Left lobe of liver (tissue), 2 donors: ENCODE results near the gene SMYD3. TPM values are rescaled to one million over a fixed set of nuclear protein-coding genes. Genes with fewer than 3 reads are reported as not detected.
A peak's percentile ranks its signal among the peaks of the same experiment; 100 is the strongest.

ENCODE experiments used
- ATAC-seq: fragments of 200-7000 bp; cut with Tn5 transposase; one replicate; pipeline ENCODE4 v1.9.1; 2020; ENCODE audit warnings: mild to moderate bottlenecking, moderate library complexity
- DNase-seq: peaks from one replicate; pipeline ENCODE4 v3.0.0-alpha.2; 2020; ENCODE audit warnings: low spot score
- total RNA-seq: library from RNA; stranded (reverse); gene quantifications from one replicate; pipeline ENCODE4 v1.2.1, GENCODE V29; 2021
- donor health status: DM: no; HTN: no; CAD: no; lungs with moderate emphysema.
- donor health status: DM: no; HTN: yes; CAD: no.

The SMYD3 gene
- total RNA-seq, 1 donor from 2014 or later = 6.7 TPM

DNA sequence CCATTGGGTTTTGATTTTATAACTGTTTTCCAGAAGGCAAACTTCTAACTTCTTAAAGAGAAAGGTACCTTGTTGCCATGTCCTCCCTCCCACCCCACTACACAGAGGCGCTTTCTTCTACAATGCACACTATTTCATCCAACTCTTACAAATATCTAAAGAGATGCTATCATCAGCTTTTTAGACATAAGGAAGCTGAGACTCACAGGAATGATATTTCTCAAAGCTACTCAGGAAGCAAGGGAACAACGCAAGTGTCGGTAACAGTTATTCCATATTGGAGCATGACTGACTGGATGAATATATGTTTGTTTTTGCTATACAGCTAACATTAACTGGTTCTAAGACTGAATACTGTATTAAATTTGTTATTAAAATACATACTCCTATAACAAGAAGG is 318.0 kb downstream of the SMYD3 start:
- DNase-seq (no peak), ATAC-seq (no peak)

DNA sequence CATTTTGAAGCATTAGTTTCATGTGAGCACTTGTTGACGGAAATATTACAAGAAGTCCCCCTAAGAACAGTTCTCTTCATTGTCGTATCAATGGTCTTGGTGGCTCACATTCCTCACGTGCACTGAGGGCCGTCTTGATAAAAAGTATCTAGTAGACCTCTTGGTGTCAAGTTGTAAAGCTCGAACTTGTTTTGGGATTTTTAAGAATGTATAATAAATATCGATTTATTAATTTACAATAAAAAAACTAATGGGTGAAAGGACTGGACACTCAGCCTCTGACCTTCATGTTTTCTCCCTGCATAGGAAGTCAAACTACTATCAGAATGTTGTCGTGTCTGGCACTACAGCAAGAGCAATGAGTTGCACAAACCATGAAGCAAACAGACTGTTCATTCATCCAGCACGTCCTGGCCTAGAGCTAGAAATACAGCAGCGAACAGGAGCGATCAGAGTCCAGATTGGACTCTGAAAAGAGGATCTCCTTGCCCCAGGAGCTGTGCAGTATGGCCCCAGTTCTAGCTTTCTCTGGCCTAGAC is 319.2 kb downstream of the SMYD3 start:
- ATAC-seq (peak; percentile 24), DNase-seq (no peak)

DNA sequence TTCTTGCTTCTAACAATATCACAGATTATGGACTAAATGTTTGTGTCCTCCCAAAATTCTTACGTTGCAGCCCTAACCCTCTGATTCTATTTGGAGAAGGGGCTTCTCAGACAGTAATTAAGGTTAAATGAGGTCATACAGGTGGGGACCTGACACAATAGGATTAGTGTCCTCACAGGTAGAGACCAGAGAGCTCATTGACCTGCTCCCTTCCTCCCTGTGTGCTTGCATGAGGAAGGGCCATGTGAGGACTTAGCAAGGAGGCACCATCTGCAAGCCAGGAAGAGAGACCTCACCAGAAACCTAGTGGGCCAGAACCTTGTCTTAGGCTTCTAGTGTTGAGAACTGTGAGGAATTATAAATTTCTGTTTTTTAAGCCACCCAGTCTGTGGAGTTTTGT is 322.6 kb downstream of the SMYD3 start:
- ATAC-seq = no peak
- DNase-seq = no peak

DNA sequence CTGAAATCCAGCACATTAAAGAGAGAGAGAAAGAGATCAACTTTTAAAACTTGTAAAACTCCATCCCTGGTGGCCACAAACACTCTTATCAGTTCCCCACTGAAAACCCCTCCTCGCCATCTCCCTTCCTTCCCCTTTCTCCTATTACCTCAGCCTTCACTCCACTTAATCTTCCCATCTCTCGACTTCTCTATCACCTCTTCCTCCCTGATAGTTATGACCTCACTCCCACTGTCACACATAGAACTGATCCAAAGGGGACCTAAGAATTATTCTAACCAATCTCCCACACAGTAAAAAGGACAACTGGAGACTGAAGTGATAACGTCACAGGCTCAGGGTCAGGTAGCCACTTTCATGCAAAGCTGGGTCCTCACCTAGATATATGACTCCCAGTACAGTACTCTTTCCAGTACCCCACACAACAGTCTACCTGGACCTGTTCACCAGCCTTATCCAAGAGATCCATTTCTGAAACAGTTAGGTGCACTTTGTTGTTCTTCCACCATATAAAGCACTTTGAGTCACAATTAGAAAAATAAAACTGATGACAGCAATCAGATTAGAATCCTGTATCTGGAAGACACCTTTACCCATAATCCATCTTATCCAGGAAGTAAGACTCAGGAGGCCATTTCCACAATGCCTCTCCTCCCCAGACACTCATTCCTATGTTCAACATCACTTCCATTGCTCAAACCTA is 324.8 kb downstream of the SMYD3 start:
- DNase-seq (no peak), ATAC-seq (no peak)

DNA sequence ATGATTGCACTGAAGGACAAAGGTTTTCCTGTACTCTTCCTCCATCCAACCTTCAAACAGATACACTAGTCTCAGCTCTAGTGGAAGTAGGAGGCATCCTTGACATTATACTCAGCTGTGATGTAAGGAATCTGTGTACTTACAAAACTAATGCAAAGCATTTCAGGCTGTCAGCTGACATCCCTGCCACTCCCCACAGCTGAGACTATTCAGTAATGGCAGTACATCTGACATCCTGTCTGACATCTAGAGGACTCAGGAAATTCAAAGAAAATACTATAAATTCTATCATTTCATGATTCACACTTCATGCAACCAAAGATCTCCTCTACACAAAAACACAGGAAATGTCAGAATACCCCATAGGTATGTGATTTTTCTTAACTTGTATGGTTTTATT is 325.8 kb downstream of the SMYD3 start:
- ATAC-seq = no peak

DNA sequence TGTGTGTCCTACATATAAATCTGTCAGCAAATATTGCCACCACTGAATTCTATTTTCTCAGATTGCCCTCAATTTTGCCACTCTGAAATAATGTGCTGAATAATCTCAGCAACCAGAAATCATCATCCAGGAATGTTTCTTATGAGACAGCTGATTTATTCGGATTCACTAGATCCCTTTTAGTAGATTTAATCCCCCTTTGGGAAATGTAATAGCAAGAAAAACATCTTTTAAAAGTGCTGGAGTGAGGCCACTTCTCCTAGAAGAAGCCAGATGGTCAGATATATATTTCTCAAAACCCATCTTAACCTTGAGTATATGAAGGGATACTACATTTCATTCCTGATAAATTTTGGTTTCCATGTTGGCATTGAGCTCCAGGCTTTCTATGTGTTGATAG is 327.7 kb downstream of the SMYD3 start:
- DNase-seq (no peak), ATAC-seq (no peak)

More for the DNA sequence above, 325.8 kb downstream of the SMYD3 start:
- DNase-seq = no peak

DNA sequence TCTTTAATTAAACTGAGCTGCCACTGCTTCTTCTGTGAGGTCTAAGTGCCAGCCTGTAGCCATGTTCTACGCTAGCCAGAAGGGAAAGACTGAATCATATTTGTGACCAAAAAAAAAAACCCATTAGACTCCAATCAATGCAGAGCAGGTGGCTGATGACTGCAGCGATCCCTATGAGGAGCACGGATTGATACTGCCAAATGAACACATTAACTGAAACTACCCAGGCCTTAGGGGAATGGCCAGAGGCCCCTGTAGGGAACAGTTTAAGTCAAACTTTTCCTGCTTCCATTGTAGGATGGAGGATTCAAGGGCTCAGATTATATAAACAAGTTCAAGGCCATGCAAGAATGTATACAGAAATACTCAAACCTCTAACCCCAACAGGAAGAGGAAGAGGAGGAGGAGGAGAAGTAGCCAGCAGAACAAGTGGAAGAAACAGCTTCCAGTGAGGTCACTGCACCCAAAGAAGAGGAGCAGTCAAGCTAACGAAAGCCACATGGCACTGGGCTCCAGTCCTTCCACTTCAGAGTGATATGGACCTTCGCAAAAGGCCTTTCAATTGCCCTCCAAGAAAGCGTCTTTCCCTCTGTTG is 328.3 kb downstream of the SMYD3 start:
- DNase-seq (no peak), ATAC-seq (peak; percentile 41)

DNA sequence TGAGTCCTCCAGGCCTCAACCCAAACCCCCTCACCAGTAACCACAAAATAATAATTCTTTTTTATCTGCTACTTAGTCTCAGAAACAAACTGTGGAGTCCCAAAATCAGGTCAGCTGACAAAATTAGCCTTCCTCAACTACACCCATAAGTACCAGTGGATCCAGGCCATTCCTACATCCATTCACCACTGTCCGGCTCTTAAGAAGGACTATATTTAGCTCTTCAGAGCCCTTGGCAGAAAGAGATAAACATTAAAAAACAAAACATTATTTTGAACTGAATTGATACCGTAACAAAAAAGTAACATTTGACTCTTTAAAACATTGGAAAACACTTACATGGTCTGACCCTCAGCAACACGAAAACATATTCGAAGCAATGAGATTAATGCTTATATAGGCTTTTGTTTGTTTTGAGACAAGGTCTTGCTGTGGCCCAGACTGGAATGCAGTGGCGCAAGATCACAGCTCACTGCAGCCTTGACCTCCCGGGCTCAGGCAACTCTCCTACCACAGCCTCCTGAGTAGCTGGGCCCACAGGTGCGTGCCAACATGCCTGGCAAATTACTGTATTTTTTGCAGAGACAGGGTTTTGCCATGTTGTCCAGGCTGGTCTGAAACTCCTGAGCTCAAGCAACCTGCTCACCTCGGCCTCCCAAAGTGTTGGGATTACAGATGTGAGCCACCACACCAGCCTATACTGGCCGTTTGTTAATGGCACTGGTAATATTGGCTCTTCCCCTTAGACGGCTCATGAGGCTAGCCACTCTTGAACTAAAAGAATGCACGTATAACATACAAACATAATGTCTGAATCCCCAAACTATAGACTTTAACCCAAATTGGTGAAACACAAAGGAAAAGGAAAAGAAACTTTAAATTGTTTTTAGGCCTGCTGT is 330.7 kb downstream of the SMYD3 start:
- ATAC-seq = no peak
- no peak for DNase-seq

DNA sequence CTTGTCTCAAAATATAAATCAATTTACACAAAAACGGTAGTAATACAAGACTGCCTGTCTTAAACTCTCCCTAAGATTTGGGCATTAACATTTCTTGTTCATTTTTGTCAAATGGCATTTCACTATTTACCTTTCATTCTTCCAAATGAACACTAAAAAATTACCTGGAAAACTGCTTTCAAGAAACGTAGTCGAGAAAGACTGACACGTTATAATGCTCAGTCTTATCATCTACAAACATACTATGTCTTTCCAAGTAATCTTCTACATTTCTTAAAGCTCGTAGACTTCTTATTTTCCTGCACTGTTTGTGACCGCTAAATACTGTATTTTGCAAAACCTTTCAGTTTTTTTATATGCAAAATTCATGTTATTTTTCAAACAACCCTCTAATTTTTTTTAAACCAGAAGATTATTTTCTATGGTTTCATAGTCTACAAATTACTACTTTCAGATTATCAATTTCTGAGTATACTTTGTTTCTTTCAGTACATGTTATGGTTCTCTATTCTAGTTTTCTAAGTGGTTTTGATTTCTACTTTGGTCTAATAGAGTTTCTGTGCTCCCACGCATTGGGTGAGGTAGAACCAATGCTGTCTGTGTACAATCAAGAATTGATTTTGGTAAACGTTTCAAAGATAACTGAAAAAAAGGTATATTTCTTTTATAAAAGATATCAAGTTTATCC is 336.4 kb downstream of the SMYD3 start:
- DNase-seq (no peak), ATAC-seq (no peak)

DNA sequence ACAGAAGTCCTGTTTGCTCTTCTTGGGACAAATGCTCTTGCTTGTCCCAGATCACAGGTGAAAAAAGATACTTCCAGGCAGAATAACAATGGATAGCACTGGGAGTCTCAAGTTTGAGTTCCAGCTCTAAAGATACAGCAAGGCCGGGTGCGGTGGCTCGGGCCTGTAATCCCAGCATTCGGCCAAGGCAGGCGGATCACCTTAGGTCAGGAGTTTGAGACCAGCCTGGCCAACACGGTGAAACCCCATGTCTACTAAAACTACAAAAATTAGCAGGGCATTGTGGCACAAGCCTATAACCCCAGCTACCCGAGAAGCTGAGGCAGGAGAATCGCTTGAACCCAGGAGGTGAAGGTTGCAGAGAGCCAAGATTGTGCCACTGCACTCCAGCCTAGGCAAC is 337.6 kb downstream of the SMYD3 start:
- no peak for DNase-seq
- ATAC-seq = no peak

DNA sequence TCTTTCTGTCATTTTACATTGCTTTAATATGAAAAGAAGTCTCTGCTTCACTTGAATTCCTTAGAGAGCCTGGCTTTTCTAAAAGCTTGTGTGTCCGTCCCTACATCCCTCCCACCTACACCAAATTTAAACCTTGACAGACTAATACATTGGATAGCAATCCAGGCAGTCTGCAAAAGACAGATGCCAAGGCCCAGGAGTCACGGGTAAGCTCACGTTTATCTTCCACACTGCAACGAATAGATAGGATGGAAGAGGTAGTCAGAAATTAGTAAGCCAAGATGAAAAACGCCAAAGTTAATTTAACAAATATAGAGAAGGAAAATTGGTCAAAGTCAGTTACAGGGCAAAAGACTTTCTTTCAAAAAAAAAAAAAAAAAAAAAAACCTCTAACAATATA is 338.1 kb downstream of the SMYD3 start:
- ATAC-seq = no peak
- DNase-seq = no peak

DNA sequence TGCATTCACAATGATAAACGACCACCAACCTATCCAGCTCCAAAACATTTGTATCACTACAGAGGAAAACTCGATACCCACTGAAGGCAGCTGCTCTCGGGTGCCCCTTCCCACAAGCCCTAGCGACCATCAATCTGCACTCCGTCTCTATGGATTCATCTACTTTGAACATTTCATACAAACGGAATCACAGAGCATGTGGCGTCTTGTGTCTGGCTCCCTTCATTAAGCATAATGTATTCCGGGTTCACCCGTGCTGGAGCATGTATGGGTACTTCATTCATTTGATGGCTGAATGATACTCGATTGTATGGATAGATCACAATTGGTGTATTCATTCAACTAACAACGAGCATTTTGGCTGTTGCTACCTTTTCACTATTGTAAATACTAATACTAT is 340.2 kb downstream of the SMYD3 start:
- ATAC-seq = no peak
- DNase-seq = no peak

DNA sequence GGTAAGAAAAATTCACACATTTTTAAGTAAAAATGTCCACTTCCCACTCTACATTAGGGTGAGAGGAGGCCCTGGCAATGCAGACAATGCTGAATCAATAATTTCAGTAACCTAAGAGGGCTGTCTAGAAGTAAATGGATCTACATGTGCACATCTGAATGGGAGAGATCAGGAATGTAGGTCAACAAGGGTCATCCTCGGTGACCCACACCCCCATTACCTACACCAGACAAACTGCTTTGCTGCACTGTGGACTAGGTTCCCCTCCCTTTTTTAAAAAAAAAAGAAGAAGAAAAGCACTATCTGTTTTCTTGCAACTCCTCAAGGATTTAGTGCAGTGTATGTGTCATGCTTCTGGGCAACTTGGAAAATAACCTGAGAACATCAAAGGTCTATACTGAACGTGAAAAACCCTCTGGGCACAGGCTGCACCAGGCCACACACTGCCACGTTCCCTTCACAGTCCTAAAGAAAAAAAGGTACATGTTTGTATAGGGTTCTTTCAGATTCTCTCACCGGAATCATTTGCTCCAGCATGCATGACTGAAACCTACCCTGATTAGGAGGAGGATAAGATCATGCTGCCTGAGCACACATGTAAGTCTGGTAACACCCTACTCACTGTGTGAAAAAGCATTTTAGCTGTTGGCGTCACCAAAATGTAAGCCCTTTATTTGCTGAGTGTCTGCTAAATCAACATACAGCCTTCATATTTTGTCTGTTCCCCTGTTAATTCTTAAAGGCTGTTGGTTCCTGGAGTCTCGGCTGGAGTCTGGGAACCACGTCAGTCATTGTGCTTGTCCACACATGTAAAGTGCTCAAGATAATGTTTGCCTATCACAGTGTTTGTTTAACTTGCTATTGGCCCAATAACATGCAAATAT is 341.0 kb downstream of the SMYD3 start:
- no peak for DNase-seq
- ATAC-seq = no peak

DNA sequence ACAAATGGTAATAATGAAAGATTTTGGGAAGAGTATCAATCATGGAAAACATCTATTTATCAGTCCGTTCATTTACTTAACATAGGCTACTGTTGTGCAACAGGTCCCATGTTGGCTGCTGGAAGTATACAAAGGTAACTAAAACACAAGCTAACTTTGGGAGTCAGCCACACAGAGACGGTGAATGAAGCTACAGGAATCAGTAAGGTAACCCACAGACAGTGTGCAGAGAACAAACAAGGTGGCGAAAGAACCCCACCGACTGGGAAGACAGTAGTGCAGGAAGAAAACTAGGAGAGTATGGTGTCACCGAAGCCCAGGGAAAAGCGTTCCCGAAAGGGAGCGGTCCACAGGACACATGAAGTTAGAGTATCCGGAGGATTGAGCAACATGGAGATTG is 342.3 kb downstream of the SMYD3 start:
- no peak for ATAC-seq
- no peak for DNase-seq

DNA sequence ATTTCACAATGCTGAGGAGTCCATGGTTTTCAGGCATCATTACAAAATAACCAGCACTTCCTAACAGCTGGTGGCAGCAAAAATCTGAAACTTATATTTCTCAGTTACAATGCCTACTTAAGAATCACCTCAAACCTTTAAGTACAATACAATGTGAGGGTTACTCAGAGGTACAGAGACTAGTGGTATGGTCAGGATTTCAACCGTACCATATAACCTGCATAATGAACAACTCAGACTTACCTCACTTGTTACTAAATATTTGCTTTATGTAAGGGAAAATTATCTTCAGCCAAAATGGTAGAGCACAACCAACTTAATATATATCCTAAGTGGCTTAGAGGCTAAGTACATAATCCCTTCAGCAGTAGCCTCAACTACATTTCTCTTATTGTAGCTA is 344.5 kb downstream of the SMYD3 start:
- ATAC-seq = no peak
- DNase-seq = no peak

DNA sequence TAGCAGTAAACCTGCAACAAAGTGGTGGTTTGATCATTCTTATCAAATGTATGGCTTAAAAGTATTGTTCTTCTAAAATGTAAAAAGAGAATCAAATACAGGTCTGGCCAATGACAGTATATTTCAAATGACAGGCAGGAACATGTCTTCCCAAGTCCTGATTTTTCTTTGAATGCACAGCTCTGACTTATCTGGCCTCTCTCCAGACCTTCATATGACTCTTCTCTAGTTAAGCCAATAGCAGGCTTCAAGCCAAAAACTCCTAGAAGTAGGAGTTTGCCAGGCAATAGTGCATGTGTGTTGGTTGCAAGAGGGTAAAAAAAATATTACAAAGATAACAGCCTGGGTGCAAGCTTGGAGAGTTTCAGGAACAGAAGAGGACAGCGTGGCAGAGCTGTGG is 345.5 kb downstream of the SMYD3 start:
- ATAC-seq (no peak), DNase-seq (no peak)

DNA sequence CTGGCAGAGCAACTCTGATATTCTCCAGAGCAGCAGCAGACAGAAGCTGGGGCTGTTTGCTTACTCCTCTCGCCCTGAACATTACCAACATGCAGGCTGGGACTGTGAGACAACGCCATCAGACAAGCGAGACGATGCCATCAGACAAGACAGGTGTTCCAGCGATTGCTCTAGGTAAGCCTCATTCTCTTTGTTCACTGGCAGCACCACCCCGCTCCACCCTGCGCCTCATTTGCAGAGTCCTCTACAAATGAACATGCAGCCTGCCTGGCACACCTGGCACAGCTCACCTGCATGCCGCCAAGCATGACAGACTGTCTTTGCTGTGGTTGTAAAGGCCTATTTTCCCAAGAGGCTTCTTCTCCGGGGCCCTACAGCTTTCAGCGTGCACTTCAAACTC is 346.2 kb downstream of the SMYD3 start:
- no peak for DNase-seq
- no peak for ATAC-seq

DNA sequence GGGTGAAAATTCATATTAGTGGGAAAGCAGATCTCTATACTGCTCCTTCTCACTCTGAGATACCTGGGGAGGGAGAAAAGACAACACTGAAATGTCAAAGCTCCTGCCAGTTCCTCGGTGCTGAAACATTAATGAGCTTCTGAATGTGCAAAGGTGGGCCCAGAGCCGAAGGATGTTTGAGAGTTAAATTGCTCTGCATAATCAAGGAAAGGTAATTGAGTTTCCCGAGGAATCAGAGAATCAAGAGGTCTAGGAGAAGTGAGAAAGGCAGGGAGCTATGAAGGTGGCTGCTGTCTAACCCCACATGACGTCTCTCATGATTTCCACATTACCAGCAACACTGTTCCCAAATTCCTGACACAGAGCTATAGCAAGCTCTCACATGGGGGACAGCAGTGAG is 346.7 kb downstream of the SMYD3 start:
- DNase-seq = no peak
- no peak for ATAC-seq

DNA sequence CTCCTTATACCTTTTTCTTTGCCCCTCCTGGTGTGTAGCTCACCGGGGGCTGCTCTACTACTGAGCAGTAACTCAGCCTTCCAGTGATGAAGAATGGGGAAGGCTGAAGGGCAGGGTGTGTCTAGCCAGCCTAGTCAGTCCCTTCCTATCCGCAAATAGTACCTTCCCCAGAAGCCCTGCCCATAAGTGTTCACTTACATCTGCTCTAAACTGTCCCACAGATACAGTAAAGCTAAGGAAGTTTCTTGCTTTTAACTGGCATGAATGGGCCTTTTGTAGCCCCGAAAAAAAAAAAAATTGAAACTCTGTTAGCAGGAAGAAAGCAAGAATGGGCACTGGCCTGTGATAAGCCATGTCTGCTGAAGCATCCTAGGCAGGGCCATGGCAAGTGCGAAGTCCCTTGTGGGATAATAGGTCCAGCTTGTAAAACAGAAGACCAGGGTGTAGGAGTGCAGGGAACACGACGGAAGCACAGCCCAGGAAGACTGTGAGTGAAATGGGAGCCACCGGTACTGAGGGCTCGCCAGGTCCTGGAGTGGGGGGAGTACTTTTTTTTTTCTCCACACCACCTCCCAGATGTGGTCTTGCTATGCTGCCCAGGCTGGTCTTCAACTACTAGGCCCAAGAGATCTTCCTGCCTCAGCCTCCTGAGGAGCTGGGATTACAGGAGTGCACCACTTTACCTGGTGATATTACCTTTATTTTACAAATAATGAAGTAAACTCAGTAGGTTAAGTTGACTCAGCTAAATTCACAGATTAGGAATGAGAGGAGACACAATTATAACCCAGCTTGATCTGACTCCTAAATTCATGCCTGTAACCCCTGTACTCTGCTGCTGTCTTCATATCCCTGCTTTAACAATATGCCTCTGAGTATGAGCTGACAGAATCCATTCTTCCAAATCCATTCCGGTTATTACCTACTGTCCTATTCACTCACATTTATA is 347.5 kb downstream of the SMYD3 start:
- DNase-seq (no peak), ATAC-seq (no peak)
